ES-I3 (cell line): ENCODE measurements around the gene PSMB3.

ENCODE experiments used
- H3K36me3 ChIP-seq: 2 replicates; pipeline ENCODE4 v1.6.1; 2013; ENCODE audit warnings: mild to moderate bottlenecking, low read length, control low read depth, moderate library complexity; ENCODE audit not compliant: insufficient read depth
- H3K4me1 ChIP-seq: 2 replicates; pipeline ENCODE4 v1.6.1; 2013; ENCODE audit warnings: mild to moderate bottlenecking, control low read depth, low read length; ENCODE audit not compliant: insufficient read depth
- H3K9ac ChIP-seq: 2 replicates; pipeline ENCODE4 v1.6.1; 2013; ENCODE audit warnings: low read depth, mild to moderate bottlenecking, low read length, moderate library complexity
- H3K9me3 ChIP-seq: 2 replicates; pipeline ENCODE4 v1.6.1; 2013; ENCODE audit warnings: mild to moderate bottlenecking, low read length, moderate library complexity; ENCODE audit not compliant: control insufficient read depth, insufficient read depth

The PSMB3 gene

DNA sequence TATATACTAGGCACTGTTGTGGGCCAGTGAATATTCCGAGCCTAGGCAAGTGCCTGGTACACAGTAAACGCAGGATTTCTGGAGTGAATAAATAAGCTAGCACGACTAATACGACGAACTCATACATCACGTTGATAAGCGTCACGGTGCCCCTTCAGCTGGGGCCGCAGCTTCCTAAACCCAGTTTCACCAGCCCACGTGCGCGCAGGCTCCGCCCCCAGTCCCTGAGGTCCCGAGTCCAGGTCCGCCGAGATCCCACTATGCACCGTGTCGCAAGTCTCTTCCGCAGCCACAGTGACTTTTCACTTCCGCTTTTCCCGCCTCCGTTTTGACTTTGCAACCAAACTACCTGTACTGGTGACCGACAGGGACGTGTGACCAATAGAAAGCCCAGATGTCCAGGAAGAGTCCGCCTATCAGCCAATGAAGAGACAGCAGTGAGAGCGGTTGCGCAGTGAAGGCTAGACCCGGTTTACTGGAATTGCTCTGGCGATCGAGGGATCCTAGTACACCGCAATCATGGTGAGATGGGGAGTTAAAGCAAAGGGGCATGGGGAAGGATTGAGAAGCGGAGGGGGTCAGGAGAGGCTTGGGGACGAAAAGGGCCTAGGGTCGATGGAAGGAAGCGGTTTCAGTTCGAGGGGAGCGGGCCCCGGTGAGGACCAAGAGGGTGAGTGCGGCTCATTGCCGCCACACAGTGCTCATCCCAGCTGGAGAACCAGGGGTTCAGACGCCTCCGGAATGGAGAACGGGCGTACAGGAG is at the start of gene PSMB3:
Gene PSMB3, plus strand, starts transcription at position 434 of the 763 bp plus-strand sequence. Its CDS starts 86 bp downstream, at position 520.
- H3K4me1 ChIP-seq = no peaks in the 10 kb centered on the region

DNA sequence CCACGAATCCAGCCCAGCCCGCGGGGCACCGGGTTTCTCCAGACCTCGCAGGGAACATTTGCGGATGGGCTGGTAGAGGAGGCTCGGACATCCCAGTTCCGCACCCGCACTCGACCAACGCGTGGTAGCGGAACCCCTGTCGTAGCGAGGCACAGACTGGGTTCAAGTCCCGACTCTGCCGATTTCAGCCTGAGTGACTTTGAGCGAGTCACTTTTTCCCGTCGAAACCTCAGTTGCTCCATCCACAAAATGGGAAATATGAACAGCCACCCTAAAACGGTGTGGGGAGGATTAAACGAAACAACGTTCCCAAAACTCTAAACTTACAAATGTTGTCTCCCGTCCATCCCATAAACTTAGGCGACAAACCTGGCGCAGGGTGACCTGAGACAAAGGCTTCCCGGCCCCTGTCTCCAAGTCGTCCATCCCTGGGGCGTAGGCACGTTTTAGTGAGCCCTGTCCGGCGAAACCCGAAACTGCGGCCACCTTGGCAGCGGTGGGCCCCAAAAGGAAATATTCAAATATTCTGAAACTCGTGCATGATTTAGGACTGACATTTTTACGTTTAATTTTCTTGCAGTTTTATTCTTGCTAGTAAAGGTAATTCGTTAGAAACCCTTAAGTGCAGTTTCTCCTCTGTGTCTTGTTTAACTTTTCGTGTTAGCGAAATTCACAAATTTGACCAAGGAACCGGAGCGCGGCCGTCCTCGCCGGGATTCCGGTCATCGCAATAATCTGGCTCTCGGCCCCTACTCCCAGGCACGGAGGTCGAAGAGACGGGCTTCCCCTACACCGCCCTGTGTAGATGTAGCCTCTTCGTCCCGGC is 49.4 kb upstream of the PSMB3 start:
- H3K4me1 ChIP-seq = peaks cover 16% of the 10 kb centered on the region; the same call in 1 of the 2 replicates
- no peaks in the 10 kb centered on the region for H3K9me3 ChIP-seq
- no peaks in the 10 kb centered on the region for H3K36me3 ChIP-seq
- peak overlapping the region; percentile 49 for H3K9ac ChIP-seq

More for the DNA sequence above, at the start of gene PSMB3:
- Histone ChIP-seq H3K36me3 (peaks cover 4% of the 10 kb centered on the region; the same call in 1 of the 2 replicates), H3K9me3 (no peaks in the 10 kb centered on the region), H3K9ac (peak within 1 kb of the TSS; percentile 69)

- H3K4me1 ChIP-seq = peaks cover 13% of the 10 kb centered on the region; the same call in 1 of the 2 replicates
- H3K9ac ChIP-seq = peak overlapping the region; percentile 49
- H3K9me3 ChIP-seq = no peaks in the 10 kb centered on the region
- H3K36me3 ChIP-seq = no peaks in the 10 kb centered on the region
Observed at GRCh38 chr17:38703742-38704605, 48.6 kb upstream of the PSMB3 start.

DNA sequence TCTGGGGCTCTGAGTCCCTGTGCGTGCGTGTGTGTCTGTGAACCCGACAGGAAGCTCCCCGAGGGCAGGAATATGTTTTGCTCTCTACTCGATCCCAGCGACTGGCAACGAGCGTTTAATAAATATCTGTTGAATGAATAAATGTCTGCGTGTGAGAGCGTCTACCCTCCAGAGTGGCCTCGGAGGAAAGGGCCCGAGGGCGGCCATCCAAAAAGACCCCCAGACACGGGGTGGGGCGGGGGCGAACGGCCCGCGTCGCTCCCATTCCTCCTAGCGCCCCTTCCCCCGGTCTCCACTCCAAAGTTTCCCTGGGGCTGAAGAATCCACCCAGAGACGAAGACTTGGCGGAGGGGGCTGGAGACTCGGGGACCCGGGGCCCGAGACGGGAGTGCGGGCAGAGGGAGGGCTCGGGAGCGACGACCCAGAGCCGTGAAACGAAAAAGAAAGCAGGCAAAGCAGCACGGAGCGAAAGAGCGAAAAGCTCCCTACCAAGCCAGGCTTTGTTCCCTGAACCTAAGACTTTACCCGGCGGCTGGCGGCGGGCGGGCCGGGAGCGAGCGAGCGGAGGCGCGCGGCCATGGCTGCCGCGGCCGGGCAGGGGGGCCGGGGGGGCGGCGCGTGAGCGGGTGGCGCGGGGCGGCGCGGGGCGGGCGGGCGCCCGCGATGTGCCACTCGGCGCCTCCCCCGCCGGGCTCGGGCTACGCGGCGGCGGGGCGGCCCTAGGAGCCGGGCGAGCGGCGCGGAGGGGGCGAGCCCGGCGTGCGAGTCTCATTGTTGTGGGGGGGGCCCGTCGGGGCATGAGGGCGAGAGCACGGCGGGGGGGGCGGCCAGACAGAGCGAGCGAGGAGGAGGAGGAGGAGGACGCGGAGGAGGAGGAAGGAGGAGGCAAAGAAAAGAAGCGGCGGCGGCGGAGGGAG is 47.7 kb upstream of the PSMB3 start, which contains the start of gene MLLT6:
Gene MLLT6, plus strand, starts transcription at position 668 of the 917 bp plus-strand sequence. CDS start 360 bp downstream, outside the sequence.
- H3K4me1 ChIP-seq = peaks cover 12% of the 10 kb centered on the region; the same call in 1 of the 2 replicates
- H3K36me3 ChIP-seq = no peaks in the 10 kb centered on the region
- H3K9ac ChIP-seq = peak within 1 kb of the TSS; percentile 76; the same call in 1 of the 2 replicates
- H3K9me3 ChIP-seq = no peaks in the 10 kb centered on the region

GRCh38 chr17:38705523-38705802 is 47.1 kb upstream of the PSMB3 start:
- H3K9me3 ChIP-seq = no peaks in the 10 kb centered on the region
- peaks cover 12% of the 10 kb centered on the region; the same call in 1 of the 2 replicates for H3K4me1 ChIP-seq
- H3K36me3 ChIP-seq = no peaks in the 10 kb centered on the region
- H3K9ac ChIP-seq = peak overlapping the region; percentile 76; the same call in 1 of the 2 replicates

DNA sequence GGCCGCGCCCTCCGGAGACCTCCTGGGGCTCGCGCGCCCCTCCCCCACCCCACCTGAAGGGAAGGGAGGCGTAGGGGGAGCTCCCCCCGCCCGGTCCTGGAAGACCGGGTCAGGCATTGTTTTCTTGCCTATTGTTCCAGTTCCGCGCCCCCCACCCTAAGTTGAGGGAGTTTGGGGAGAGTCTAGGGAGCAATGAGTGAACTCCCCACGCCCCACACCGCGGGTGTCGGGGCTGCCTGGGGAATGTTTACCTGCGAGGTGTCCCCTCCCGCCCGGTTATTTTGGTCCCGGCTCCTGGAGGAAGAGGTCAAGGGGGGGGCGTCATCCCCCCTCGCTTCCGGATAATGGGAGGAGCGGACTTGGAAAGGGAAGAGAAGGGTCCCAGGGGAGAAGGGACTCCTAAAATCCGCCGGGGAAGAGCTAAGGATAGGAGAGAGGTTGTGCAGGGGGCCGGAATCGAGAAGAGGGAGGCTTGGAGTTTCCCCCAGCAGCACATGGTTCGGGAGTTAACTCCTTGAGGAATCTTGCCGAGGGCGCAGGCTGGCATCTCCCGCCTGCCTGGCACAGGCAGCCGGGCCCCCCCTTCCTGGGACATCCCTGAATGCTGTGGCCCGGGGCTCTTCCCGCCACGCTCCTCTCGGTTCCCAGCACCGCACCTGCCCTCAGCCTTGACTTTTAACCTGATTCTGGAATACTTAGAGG is 46.6 kb upstream of the PSMB3 start:
- Histone ChIP-seq H3K9ac (peak overlapping the region; percentile 76; the same call in 1 of the 2 replicates), H3K36me3 (no peaks in the 10 kb centered on the region), H3K9me3 (no peaks in the 10 kb centered on the region), H3K4me1 (peaks cover 12% of the 10 kb centered on the region; the same call in 1 of the 2 replicates)

DNA sequence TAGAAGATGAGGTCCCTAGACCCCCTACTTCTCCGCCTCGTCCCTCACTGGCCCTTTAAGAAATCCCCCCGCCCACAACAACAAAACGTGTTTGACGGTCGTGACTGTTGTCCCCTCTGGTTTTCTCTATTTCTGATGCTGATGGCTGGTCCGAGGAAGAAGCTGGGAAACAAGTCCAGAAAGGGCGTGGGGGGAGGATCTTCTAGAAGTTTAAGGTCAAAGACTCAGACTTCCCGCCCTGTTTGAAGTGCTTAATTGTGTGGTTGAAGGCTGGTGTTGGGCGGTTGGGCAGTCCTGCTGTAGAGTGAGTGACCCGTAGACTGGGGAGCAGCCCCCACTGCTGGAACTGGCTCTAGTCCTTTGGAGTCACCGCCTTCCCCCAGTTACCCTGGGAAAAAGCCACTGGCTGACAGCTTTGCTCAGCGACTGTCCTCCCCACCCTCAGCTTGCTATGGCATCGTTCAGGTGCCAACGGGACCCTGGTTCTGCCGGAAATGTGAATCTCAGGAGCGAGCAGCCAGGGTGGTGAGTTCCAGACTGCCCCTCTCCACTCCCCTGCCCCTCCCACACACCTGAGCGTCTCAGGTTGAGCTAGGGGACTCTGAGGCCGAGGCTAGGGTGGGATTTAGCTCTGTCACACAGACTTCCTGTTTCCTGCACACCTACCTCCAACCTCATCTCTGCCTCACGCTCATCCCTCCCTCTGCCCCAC is 45.9 kb upstream of the PSMB3 start:
- Histone ChIP-seq H3K36me3 (no peaks in the 10 kb centered on the region), H3K9me3 (no peaks in the 10 kb centered on the region), H3K9ac (peak overlapping the region; percentile 76; the same call in 1 of the 2 replicates), H3K4me1 (peaks cover 7% of the 10 kb centered on the region; the same call in 1 of the 2 replicates)

DNA sequence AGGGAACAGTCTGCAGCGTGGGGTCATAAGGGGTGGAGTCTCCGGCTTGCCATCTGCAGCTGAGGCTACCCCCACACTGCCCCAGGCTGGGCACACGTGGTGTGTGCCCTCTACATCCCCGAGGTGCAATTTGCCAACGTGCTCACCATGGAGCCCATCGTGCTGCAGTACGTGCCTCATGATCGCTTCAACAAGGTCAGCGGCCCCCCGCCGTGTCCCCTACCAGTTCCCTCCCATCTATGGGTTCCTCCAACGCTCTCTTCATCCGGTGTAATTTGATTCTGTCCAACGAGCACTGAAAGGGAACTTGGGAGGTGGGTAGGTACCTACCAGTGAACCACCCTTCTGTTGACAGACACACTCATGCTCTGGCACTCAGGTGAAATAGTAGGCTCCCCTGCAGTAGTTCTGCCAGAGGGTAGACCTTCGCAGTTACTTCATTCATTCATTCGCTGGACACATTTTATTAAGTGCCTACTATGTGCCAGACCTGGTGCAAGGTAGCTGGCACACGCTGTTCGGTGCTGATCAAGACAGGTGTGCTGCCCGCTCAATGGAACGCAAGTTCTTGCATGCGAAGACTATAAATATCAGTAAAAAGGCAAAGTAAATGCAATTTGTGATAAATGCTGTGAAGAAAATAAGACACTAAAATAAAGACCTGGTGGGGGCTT is 44.7 kb upstream of the PSMB3 start:
- no peaks in the 10 kb centered on the region for H3K36me3 ChIP-seq
- H3K4me1 ChIP-seq = peaks cover 6% of the 10 kb centered on the region; the same call in 1 of the 2 replicates

GRCh38 chr17:38709104-38709820 is 43.3 kb upstream of the PSMB3 start:
- H3K9me3 ChIP-seq = no peaks in the 10 kb centered on the region
- H3K4me1 ChIP-seq = peaks cover 6% of the 10 kb centered on the region; the same call in 1 of the 2 replicates
- H3K9ac ChIP-seq = no peak overlapping the region
- H3K36me3 ChIP-seq = no peaks in the 10 kb centered on the region; the same call in 1 of the 2 replicates

More for the DNA sequence above, 44.7 kb upstream of the PSMB3 start:
- no peak overlapping the region for H3K9ac ChIP-seq
- no peaks in the 10 kb centered on the region for H3K9me3 ChIP-seq

DNA sequence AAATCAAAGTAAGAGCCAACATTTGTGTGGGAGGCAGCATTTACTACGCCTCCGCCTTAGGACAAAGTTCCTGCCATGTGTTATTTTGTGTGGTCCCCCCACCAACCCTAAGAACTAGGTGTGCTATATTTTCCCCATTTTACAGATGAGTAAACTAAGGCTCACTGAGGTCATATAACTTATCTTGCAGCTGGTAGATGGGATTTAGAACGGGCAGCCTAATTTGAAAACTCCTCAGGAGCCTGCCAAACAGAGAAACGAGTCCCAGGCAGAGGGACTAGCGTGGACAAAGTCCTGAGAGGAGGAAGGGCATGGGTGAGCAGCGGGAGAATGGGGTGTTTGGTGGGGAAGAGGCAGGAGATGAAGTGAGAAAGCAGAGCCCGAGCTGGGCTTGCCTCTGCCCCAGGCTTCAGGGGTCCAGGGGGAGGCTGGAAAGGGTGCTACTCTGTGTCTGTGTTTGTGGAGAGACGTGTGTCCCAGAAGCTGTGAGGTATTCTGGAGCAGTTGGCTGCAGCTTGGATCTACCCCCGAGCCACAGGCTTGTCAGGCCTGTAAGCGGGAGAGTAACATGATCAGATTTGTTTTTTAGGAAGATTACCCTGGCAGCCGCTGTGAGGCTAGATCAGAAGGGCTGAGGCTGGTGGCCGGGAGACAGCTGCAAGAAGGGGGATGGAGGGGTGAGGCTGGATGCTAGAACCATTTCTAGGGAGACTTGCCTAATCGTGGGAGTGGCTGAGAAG is 42.5 kb upstream of the PSMB3 start:
- H3K9me3 ChIP-seq = no peaks in the 10 kb centered on the region
- peaks cover 11% of the 10 kb centered on the region for H3K4me1 ChIP-seq
- no peaks in the 10 kb centered on the region; the same call in 1 of the 2 replicates for H3K36me3 ChIP-seq
- H3K9ac ChIP-seq = no peak overlapping the region

DNA sequence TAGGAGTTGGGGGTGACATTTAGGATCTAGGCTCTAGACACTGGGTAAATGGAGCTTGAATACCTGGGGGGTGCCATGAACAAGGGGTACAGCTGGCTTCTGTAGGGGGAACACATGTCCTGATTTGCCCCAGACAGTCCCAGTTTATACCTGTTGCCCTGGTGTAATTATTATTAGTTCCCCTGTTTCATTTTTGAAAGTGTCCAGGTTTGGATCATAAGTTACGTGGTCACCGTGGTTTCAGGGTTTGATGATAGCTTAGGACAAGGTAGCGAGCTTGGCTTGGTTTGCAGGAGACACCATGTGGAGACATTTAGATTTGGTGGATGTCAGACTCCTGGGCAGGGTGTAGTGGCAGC is 42.0 kb upstream of the PSMB3 start:
- H3K4me1 ChIP-seq = peaks cover 16% of the 10 kb centered on the region
- no peaks in the 10 kb centered on the region; the same call in 1 of the 2 replicates for H3K36me3 ChIP-seq
- H3K9ac ChIP-seq = no peak overlapping the region
- no peaks in the 10 kb centered on the region for H3K9me3 ChIP-seq
